MM.1S (cell line): ENCODE results near the gene TARS3.

Source experiments
- CTCF ChIP-seq: fragments of 300-600 bp; sonication (generic); IDR thresholded peaks from 2 replicates; pipeline ENCODE4 v1.5.1; 2016; ENCODE audit warnings: antibody characterized with exemption, low read length, mixed read lengths
- EZH2phosphoT487 ChIP-seq: fragments of 300-600 bp; sonication (generic); IDR thresholded peaks from 2 replicates; pipeline ENCODE4 v1.6.1; 2018; ENCODE audit warnings: antibody characterized with exemption, low read length

GRCh38 chr15:101732772-101733171 is 8.5 kb upstream of the TARS3 start:
- TF ChIP-seq CTCF, result no peak
- no peak for TF ChIP-seq EZH2phosphoT487
